GM21619 (cell line): ENCODE data around the gene SRRM3.
"Not testable (repeated sequence)": the region's sequence is repeated elsewhere in the genome, so short reads cannot be mapped to it uniquely, and the experiment has no call there.

Experiments used
- ATAC-seq: cut with Tn5 transposase; IDR thresholded peaks from one replicate; pipeline ENCODE4 v1.9.1; 2021; ENCODE audit not compliant: unreplicated experiment

Gene SRRM3

DNA sequence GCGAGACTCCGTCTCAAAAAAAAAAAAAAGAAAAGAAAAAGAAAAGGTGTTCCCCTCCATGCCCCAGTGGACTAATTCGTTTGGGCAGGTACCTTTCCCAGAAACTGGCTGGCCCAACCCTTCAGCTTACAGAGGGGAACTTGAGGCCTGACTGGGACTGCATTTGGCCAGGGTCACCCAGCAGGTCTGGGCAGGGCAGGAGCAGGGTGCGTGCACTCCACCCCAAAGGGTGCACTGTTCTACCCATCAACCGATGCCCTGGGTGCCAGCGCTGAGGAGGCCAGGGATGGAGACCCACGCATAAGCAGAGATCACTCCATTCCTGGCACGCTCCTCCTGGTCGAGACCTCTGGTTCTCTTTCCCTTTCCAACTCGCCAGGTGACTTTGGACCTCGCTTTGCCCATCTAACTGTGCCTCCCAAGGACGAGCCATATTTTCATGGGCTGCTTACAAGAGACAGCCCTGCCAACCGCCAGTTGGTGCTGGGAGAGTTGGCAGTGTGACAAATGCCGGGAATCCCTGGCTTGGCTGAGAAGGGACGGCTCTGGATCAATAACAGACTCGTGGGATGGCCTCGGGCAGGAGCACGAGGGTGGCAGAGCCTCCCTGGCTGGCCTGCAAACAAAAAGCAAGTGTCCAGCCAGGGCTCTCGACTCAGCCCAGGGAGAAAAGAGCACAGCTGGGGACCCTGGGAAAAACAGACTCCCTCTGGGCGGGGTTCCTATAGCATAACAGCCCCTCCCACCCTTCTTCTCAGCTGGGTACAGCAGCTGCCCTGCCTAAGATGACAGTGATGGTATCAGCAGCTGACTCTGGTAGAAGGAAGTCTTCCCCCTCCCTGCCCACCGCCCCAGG is 108.6 kb downstream of the SRRM3 start:
- no peak for ATAC-seq

DNA sequence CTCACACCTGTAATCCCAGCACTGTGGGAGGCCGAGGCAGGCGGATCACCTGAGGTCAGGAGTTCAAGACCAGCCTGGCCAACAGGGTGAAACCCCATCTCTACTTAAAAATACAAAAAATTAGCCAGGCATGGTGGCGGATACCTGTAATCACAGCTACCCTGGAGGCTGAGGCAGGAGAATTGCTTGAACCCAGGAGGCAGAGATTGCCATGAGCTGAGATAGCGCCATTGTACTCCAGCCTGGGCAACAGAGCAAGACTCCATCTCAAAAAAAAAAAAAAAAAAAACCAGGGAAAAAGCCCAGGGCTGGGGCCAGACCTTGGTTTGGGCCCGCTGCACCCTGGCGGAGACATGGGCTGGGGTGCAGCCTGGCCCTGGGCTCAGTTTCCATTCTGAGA is 110.1 kb downstream of the SRRM3 start:
- not testable (repeated sequence) for ATAC-seq

DNA sequence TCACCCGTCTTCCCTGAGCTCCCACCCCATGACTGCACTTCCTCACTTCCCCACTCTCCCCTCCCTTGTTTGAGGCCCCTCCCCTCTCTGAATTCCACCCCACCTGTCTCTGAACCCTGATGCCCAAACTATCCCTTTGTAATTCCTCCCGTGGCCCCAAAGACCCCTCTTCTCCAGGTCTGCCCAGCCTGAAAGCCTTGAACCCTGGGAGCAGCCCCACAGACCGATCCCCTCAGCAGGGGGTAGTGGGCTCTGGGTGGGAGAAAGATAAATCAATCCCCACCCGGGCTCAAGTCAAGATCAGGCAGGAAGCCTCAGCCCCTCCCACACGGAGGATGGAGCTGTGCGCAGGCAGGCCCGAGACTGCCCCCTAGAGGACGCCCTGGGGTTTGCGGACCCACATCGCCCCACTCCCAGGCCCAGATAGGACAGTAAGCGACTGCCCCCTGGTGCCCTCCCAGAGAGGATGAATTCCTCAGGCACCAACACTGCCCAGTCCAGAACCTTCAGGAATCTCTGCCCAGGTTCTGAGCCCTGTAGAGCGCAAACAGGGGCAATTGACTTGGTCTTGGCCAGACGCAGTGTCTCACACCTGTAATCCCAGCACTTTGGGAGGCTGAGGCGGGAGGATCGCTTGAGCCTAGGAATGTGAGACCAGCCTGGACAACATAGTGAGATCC is 112.5 kb downstream of the SRRM3 start:
- ATAC-seq = peak; percentile 24

DNA sequence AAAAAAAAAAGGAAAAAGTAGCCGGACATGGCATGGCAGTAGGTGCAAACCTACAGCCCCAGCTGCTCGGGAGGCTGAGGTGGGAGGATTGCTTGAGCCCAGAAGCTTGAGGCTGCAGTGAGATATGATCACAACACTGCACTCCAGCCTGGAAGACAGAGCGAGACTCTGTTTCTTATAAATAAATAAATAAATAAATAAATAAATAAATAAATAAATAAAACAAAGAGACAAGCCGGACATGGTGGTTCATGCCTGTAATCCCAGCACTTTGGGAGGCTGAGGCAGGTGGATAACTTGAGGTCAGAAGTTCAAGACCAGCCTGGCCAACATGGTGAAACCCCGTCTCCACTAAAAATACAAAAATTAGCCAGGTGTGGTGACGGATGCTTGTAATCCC is 113.0 kb downstream of the SRRM3 start:
- ATAC-seq = not testable (repeated sequence)

DNA sequence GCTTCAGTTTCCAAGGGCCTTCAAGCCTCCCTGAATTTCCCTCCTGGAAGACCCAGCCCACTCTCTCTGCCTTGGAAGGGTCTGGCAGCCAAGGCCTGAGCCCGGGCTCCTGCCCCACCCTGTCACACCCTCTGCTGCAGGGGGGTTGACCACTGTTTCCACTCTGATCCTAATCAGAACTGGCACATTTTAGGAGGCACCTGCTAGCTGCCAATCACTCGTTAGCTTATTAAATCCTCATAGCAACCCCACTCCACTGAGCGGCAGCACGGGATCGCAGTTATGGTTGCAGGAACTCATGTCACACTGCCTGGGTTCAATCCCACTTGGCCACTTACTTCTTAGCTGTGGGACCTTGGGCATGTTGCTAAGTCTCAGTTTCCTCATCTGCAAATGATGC is 113.7 kb downstream of the SRRM3 start:
- ATAC-seq = no peak

DNA sequence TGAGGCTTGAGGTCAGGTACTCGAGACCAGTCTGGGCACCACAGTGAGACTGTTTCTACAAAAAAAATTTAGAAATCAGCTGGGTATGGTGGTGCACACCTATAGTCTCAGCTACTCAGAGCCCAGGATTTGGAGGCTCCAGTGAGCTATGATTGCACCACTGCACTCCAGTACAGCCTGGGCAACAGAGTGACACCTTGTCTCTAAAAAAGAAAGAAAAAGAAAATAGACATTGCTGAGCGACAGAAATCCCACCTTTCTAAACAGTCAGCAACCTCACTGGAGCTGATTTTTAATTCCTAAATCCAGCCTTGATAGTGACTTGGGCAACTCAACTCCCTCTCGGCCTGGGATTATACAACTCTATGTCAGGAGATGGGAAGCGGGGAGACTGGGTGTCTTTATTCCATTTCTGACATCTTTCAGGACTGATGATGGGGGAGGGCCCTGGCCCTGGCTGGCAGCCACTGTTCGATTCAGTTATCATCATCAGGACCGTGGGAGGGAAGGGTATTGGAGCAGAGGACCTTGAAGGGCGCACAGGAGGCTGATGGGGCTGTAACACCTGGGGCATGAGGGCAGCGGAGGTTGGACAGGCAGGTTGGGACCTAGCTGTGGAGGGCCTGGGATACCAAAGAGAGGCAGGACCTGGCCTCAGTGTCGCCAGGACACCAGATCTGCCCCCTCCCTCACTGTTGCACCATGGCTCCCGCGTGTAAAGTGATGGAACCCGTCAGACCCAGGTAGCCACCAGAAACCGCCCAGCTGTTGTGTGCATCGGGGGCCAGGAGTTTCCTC is 115.5 kb downstream of the SRRM3 start:
- ATAC-seq = no peak

DNA sequence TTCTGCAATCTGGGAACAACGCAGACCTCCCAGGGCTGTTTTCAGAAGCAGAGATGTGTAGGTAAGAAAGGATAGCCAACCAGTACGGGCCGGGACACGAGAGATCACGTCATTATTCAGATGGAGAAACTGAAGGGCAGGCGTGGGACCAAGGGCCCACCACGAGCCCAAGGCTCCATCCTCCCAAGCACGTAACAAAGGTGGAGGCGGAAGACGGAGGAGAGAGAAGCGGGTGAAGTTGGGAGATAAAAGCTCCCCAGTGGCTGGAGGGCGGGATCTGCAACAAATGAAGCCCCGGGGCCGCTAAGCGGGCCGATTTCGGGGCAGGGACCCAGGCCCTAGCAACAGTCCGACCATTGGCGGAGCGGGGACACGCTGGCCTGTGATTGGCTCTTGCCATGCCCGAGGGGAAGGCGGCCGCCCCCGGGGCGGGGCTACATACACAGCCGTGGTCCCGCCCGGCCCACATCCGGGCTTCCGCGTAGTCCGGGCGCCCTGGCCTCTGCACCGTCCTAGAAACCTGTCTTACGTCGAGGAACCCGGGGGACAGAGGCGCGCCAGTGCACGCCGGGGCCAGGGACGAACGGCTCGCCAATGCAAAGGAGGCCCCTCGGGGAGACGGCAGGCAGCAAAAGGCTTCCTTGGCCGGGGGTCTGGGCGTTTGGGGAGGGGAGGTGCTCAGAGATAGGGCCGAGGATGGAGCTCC is 116.2 kb downstream of the SRRM3 start:
- peak; percentile 86 for ATAC-seq

DNA sequence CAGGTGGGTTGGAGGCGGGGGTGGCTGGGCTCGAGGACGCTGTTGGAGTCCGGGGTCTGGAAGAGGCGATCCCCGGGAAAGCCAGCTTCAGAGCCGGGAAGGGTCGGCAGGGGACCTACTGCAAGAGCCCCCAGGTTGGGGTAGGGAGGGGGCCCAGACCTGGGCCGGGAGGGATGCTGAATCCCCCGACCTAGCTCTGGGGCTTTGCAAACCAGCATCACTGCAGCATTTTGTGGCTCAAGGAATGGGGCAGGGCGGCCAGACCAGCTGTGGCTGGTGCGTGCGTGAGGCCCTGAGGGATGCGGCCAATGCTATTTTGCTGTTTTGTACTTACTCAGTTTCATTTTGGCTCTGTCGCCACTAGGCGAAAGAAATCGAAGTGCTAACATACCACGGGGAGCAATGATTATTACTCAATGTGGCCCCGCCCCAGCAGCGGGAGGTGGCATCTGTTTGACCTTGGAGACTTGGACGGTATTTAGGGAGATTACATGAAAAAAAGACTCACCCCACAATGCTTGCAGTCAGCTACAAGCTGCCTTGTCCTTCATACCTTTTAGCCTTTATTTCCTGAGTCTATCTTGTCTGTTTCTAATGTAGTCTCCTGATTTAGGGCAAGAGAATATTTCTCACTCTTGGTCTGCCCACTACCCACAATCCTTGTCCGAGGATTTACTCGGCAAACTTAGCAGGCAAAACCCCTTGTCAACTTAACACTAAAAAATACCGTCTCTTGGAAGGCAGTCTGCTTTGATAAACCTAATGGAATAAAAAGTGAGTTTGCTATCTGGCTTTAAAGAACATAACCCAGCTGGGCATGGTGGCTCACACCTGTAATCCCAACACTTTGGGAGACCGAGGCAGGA is 117.0 kb downstream of the SRRM3 start:
- ATAC-seq = peak; percentile 39

DNA sequence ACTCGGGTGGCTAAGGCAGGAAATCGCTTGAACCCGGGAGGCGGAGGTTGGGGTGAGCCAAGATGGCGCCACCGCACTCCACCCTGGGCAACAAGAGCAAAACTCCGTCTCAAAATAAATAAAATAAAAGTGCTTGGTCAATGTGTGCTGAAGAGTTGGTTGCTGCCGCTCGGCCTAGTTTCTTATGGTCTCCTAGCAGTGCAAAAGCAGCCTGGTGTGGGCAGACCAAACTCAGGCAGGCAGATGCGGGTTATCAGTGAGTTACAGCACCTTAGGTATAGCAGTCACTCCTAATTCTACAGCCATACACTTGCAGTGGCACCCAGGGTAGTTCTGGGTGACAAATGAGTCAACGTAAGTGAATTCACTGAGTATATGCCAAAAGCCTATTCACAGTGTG is 123.4 kb downstream of the SRRM3 start:
- ATAC-seq = no peak

DNA sequence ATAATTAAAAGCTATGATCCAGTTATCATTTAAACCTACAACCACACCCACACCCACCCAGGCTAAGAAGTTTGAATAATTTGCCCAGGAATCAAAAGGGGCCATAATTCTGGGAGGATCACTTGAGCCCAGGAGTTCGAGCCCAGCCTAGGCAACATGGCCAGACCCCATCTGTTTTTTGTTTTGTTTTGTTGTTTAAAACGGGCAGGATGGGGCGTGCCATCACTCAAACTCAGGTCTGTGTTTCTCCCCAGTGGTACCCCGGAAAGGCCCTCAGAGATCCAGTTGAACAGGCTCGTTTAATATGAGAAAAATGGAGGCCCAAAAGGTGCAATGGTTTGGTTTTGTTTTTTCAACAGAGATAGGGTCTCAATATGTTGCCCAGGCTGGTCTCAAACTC is 124.1 kb downstream of the SRRM3 start:
- ATAC-seq = no peak

DNA sequence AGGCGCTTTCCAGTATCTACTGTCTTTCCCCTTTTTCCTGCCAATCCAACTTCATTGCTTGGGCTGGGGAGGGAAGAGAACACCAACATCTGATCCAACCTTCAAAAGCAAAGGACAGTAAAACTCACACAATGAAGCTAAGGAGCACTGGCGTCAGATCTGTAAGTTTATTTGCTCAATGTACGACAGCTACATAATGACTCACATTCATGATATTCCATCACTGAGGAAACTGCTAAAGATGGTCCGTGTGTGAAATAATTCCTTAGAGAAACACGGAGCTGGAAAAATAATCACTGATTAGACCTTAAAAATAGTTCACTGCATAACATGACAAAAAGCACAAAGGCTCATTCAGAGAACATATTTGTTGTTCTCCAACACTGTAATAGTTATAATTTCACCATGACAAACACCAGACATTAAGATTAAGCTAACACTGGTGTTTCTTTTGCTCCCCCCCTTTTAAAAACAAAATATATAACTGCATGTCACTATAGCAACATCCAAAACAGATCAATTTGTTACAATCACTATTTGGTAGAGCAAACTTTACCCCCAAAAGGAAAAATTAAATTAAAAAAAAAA is 125.0 kb downstream of the SRRM3 start:
- ATAC-seq = no peak

DNA sequence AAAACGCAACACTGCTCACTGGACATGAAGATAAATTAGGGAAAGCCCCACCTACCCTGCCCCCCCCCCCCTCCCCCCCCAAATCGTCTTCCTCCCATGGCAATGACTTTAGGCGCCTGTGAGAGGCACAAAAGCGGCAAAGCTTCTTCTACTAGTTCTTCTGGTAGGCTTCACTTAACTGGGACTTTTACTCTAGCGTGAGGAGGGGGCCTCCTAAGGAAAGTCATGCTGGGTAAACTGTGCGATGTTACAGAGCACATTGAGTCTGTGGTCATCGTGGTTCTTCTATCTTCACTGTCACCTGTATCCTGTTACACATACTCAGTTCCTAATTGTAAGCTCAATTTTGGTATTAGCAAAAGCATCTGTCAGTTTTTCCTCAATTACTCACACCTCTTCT is 125.9 kb downstream of the SRRM3 start:
- ATAC-seq = no peak

DNA sequence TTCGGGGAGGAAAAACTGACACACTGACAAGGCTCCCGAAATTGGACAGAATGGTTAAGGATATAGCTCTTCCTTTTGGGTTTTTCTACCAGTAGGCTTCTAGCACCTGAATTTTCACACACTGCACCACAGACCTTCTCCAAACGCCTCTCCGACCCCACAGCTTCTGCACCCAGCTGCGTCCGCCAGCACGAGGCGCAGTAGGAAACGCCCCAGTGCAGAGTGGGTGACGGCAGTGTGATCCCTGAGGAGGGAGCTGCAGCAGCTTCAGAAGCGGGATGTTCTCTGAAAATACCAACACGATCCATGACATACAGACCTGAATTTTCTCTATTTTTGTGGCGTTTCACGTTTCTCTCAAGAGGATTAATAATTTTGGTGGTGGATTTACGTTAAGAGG is 126.7 kb downstream of the SRRM3 start:
- ATAC-seq = no peak

DNA sequence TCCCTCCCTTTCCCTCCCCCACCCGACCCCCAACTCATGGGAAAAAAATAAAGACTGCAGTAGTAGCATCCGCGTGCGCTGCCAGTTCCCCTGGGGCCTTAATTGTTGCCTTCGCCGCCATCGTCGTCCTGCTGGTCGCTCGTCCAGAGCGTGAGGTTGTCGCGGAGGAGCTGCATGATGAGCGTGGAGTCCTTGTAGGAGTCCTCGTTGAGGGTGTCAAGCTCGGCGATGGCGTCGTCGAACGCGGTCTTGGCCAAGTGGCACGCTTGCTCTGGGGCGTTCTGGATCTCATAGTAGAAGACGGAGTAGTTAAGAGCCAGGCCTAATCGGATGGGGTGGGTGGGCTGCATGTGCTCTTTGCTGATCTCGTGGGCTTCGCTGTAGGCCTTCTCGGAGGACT is 127.8 kb downstream of the SRRM3 start:
- no peak for ATAC-seq

DNA sequence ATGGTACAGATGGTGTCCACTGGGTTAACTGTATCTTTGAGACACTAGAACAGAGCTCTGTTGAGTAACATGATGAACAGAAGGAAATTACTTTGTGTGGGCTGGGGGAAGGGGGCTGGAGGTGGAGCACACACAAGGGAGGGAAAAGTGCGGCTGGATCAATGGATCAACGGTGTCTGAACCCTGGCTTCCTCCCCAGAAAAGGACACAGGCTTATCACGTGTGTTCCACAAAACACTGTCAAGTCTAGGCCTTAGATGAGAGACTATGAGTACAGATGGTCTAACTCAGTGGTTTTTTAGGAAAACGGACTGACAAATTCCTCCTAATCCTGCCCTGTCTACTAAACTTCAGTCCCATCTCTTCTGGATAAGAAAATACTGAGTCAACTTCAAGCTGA is 128.6 kb downstream of the SRRM3 start:
- ATAC-seq = no peak

DNA sequence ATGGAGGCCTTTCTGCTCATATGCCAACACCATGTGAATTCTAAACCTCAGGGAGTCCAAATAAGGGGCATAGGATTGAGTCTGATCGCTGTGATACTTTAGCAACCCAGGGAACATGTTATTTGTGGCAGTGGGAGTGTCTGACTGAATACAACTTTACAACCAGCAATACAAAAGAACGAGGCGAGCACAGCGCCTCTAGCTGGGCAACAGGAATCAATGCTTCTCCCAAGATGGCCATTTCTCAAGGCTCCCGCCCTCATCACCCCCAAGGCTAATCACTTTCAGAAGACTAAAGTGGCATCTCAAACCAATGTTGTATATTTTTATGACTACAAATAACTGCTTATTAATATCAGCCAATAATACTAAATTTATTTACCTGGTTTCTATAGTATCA is 129.0 kb downstream of the SRRM3 start:
- ATAC-seq = no peak

DNA sequence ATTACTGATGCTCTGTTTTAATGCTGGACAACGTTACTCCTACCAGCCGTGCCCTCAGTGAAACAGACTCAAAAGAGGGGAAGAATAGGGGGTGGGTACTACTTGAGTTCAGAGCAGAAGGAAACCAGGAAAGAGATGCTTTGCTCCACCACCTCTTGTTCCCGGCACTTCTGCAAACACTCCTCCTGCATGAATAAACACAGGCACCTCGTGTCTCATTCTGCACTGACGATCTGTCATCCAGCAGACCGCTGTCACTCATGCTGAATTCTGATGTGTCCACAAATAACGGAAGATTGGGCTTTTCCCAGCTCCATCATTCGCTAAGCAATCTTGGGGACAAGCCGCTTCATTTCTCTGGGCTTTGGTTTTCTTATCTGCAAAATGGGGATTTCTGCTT is 130.4 kb downstream of the SRRM3 start:
- ATAC-seq = no peak

DNA sequence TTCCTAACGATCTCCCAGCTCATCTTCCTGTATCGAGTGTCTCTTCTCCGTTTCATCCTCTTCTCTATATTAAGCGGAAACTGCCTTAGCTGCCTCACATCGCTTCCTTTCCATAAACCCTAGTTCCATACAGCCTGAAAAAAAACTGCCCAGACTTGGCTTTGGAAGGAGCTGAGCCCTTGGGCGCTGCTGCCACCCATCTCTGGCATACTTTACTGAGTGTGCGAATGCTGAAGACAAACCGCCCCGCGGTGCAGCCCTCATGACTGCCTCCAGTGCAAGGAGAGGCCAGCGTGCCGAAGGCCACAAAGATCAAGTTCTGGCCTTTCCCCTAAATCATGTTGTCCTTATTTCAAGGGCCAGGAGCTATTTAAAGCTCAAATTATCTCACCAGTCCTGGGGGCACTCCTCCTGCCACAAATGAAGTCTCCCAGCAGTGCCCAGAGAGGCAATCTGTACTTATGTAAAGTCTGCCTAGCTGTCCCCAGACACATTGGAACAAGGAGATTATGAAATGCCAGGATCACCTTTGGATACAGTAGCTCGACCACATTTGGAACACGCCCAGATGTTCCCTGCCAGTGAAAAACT is 131.9 kb downstream of the SRRM3 start:
- no peak for ATAC-seq

DNA sequence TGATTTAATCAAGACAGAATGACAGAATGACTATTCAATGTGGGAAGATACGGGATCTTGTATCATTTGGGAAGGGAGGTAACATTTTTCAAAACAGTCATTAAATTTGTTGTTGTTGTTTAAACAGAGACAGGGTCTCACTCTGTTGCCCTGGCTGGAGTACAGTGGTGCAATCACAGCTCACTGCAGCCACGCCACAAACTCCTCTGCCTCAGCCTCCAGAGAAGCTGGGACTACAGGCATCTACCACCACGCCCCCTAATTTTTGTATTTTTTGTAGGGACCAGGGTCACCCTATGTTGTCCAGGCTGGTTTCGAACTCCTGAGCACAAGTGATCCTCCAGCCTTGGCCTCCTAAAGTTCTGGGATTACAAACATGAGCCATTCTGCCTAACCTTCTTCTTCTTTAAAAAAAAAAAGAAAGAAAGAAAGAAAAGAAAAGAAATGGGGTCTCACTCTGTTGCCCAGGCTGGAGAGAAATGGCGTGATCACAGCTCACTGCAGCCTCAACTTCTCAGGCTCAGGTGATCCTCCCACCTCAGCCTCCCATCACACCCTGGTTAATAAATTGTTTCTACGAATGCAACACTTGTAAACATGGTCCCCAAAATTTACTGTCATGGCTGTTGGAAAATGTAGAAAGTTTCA is 132.7 kb downstream of the SRRM3 start:
- no peak for ATAC-seq
